ENCODE measurements around the gene NPM3.

NPM3 gene

GRCh38 chr10:101767600-101767945, 15.7 kb downstream of the NPM3 start:
- H3K9me3 ChIP-seq (ENCODE audit: low read length) = no peaks in the 10 kb centered on the region
- no peaks in the 10 kb centered on the region for H3K4me1 ChIP-seq (ENCODE audit: insufficient read depth, low read length)
- H2AFZ ChIP-seq (ENCODE audit: low read depth, low read length) = no peak overlapping the region
- H3K27me3 ChIP-seq (ENCODE audit: insufficient read depth, low read length) = peaks cover 90% of the 10 kb centered on the region
- H3K4me3 ChIP-seq (ENCODE audit: low read length) = no peak overlapping the region
- H3K36me3 ChIP-seq (ENCODE audit: insufficient read depth, low read length) = no peaks in the 10 kb centered on the region

GRCh38 chr10:101766753-101767599, 16.3 kb downstream of the NPM3 start:
- no peaks in the 10 kb centered on the region for H3K9me3 ChIP-seq (ENCODE audit: low read length)
- no peak overlapping the region for H3K4me3 ChIP-seq (ENCODE audit: low read length)
- no peaks in the 10 kb centered on the region for H3K4me1 ChIP-seq (ENCODE audit: insufficient read depth, low read length)
- no peaks in the 10 kb centered on the region for H3K36me3 ChIP-seq (ENCODE audit: insufficient read depth, low read length)
- H2AFZ ChIP-seq (ENCODE audit: low read depth, low read length) = no peak overlapping the region
- H3K27me3 ChIP-seq (ENCODE audit: insufficient read depth, low read length) = peaks cover 90% of the 10 kb centered on the region

DNA sequence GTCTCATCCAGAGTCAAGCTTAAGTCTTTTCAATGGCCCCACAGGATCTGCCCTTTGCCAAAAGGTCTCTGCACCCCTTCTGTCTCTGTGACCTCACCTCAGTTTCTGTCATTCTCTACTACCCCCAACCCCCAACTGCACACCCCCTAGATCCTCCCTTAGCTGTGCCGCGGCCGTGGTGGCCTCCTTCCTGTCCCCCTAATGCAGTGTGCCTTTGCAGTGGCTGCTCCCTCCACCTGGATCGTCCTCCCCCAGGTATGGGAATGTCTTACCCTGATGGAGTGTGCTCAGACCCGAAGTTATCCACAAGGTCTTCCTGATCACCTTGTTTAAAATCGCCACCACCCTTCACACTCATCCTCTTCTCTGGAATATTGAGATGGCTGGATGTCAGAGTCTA, 16.9 kb downstream of the NPM3 start:
- Histone ChIP-seq H3K36me3 (ENCODE audit: insufficient read depth, low read length) (no peaks in the 10 kb centered on the region), H3K4me1 (ENCODE audit: insufficient read depth, low read length) (no peaks in the 10 kb centered on the region), H3K27me3 (ENCODE audit: insufficient read depth, low read length) (peaks cover 90% of the 10 kb centered on the region)

DNA sequence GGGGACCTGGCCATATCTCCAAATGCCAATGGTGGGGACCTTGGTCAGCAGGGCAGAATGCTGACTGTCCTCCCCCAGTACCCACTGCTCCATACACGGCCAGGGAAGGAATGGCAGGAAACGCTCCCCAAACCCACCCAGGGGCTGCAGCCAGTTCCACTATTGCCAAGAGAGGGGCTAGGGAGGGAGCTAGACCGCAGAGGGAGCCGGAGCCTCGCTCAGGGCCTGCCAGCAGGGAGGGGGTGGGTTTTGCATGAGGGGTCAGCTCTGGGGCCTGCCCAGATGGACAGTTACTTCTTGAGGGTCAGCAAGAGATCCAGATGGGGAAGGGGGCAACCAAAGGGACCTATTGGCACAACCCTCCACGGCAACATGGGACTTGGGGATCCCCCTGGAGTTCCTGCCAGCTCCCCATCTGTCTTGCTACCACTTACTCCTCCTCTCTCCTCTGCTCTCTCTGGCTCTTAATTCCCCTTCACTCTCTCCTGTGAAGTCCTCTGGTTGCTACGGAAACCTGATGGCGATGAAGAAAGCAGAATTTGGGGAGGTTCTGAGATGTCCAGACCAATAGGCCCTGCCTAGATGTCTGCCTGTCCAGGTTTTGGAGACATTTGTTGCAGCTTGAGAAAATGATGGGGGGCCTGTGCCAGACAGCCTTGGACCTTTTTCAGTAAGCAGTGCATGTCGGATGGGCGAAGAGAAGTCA, 20.0 kb downstream of the NPM3 start:
- Histone ChIP-seq H3K27me3 (ENCODE audit: insufficient read depth, low read length) (peaks cover 93% of the 10 kb centered on the region), H2AFZ (ENCODE audit: low read depth, low read length) (no peak overlapping the region), H3K4me3 (ENCODE audit: low read length) (no peak overlapping the region), H3K9me3 (ENCODE audit: low read length) (no peaks in the 10 kb centered on the region), H3K4me1 (ENCODE audit: insufficient read depth, low read length) (no peaks in the 10 kb centered on the region), H3K36me3 (ENCODE audit: insufficient read depth, low read length) (no peaks in the 10 kb centered on the region)

More for the DNA sequence above, 16.9 kb downstream of the NPM3 start:
- Histone ChIP-seq H3K9me3 (ENCODE audit: low read length) (no peaks in the 10 kb centered on the region), H2AFZ (ENCODE audit: low read depth, low read length) (no peak overlapping the region), H3K4me3 (ENCODE audit: low read length) (no peak overlapping the region)

GRCh38 chr10:101762736-101763135, 20.5 kb downstream of the NPM3 start:
- H2AFZ ChIP-seq (ENCODE audit: low read depth, low read length) = no peak overlapping the region
- no peaks in the 10 kb centered on the region for H3K9me3 ChIP-seq (ENCODE audit: low read length)
- H3K4me1 ChIP-seq (ENCODE audit: insufficient read depth, low read length) = no peaks in the 10 kb centered on the region
- H3K4me3 ChIP-seq (ENCODE audit: low read length) = no peak overlapping the region
- peaks cover 93% of the 10 kb centered on the region for H3K27me3 ChIP-seq (ENCODE audit: insufficient read depth, low read length)
- H3K36me3 ChIP-seq (ENCODE audit: insufficient read depth, low read length) = no peaks in the 10 kb centered on the region

DNA sequence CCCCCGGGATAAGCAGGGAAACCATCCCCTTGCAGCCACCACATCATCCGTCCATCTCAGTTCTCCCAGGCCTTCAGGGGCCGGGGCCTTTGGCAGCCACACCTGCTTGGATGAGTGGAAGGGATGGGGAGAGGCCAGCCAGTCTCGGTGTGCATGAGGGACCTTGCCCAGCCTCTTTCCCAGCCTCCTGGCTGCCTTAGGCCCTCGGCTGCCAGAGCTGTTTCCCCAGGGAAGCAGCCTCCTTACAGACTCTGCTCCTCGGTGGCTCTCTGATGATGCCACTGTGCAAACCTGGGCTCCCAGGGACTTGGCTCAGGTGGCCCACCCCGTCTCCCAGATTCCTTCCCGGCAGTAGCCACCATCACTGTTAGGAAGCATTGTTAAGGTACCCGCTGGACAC, 22.0 kb downstream of the NPM3 start:
- Histone ChIP-seq H3K9me3 (ENCODE audit: low read length) (no peaks in the 10 kb centered on the region), H3K36me3 (ENCODE audit: insufficient read depth, low read length) (no peaks in the 10 kb centered on the region), H2AFZ (ENCODE audit: low read depth, low read length) (no peak overlapping the region), H3K27me3 (ENCODE audit: insufficient read depth, low read length) (peaks cover 90% of the 10 kb centered on the region), H3K4me1 (ENCODE audit: insufficient read depth, low read length) (no peaks in the 10 kb centered on the region), H3K4me3 (ENCODE audit: low read length) (no peak overlapping the region)

DNA sequence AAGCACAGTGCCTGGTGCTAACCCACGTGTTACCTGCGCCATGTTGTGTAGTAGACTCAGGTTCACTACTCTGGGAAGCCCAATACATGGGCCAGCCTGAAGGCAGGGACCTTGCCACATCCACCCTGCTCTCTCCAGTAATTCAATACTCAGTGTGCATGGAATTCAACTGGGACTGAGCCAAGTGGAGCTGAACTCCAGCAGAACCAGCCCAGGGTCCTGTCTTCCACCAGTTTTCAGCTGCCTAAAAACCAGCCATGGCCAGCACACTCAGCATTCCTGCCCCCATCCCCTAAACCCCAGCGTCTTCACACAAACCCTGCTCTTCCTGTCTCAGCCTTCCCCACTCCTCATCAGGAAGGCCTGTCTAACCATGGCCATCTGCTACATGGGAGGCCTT, 22.7 kb downstream of the NPM3 start:
- peaks cover 88% of the 10 kb centered on the region for H3K27me3 ChIP-seq (ENCODE audit: insufficient read depth, low read length)
- no peak overlapping the region for H2AFZ ChIP-seq (ENCODE audit: low read depth, low read length)
- H3K9me3 ChIP-seq (ENCODE audit: low read length) = no peaks in the 10 kb centered on the region
- H3K4me1 ChIP-seq (ENCODE audit: insufficient read depth, low read length) = no peaks in the 10 kb centered on the region
- no peak overlapping the region for H3K4me3 ChIP-seq (ENCODE audit: low read length)
- no peaks in the 10 kb centered on the region for H3K36me3 ChIP-seq (ENCODE audit: insufficient read depth, low read length)

- Histone ChIP-seq H3K9me3 (ENCODE audit: low read length) (no peaks in the 10 kb centered on the region), H3K4me3 (ENCODE audit: low read length) (no peak overlapping the region), H2AFZ (ENCODE audit: low read depth, low read length) (no peak overlapping the region), H3K36me3 (ENCODE audit: insufficient read depth, low read length) (no peaks in the 10 kb centered on the region), H3K27me3 (ENCODE audit: insufficient read depth, low read length) (peaks cover 85% of the 10 kb centered on the region), H3K4me1 (ENCODE audit: insufficient read depth, low read length) (no peaks in the 10 kb centered on the region)
These were observed 23.7 kb downstream of the NPM3 start for GRCh38 chr10:101759309-101760247.

DNA sequence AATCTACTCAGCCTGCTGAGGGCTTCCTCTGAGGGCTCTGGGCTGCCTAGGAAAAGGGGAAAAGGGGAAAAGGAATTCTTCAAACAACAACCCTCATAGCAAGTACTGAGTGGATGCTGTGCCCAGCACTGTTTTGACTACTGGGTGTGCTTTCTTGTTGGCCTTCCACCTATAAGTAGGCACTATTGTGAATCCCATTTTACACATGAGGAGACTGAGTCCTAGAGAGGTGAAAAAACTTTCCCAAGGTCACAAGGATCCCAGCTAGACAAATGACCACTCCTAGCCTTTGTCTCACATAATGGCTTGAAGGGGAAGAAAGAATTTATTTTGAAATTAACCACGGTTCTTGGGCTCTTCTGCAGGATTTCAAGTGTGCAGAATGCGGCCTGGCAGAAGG, 24.4 kb downstream of the NPM3 start:
- Histone ChIP-seq H3K27me3 (ENCODE audit: insufficient read depth, low read length) (peaks cover 90% of the 10 kb centered on the region), H3K4me3 (ENCODE audit: low read length) (no peak overlapping the region), H3K36me3 (ENCODE audit: insufficient read depth, low read length) (no peaks in the 10 kb centered on the region), H3K4me1 (ENCODE audit: insufficient read depth, low read length) (no peaks in the 10 kb centered on the region), H3K9me3 (ENCODE audit: low read length) (no peaks in the 10 kb centered on the region), H2AFZ (ENCODE audit: low read depth, low read length) (no peak overlapping the region)

DNA sequence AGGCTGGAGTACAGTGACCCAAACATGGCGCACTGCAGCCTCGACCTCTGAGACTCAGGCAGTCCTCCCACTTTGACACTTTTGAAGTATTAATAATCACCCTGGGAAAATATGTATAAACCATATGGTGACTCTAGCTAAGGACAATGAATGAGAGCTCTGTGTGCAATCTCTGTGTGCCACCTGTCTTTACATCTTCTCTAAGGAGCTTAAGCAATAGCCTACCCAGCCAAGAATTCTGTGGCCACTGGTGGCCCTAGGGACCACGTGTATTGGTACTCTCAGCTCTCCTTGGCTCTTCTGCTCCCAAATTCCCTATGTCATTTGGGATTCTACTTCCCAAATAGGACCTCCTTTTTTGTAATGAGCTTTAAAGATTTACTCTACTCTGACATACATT, 31.0 kb downstream of the NPM3 start:
- peaks cover 12% of the 10 kb centered on the region for H3K4me1 ChIP-seq (ENCODE audit: insufficient read depth, low read length)
- H3K36me3 ChIP-seq (ENCODE audit: insufficient read depth, low read length) = no peaks in the 10 kb centered on the region
- no peak overlapping the region for H3K4me3 ChIP-seq (ENCODE audit: low read length)
- H3K9me3 ChIP-seq (ENCODE audit: low read length) = peaks cover 2% of the 10 kb centered on the region
- no peak overlapping the region for H2AFZ ChIP-seq (ENCODE audit: low read depth, low read length)
- H3K27me3 ChIP-seq (ENCODE audit: insufficient read depth, low read length) = peaks cover 45% of the 10 kb centered on the region

DNA sequence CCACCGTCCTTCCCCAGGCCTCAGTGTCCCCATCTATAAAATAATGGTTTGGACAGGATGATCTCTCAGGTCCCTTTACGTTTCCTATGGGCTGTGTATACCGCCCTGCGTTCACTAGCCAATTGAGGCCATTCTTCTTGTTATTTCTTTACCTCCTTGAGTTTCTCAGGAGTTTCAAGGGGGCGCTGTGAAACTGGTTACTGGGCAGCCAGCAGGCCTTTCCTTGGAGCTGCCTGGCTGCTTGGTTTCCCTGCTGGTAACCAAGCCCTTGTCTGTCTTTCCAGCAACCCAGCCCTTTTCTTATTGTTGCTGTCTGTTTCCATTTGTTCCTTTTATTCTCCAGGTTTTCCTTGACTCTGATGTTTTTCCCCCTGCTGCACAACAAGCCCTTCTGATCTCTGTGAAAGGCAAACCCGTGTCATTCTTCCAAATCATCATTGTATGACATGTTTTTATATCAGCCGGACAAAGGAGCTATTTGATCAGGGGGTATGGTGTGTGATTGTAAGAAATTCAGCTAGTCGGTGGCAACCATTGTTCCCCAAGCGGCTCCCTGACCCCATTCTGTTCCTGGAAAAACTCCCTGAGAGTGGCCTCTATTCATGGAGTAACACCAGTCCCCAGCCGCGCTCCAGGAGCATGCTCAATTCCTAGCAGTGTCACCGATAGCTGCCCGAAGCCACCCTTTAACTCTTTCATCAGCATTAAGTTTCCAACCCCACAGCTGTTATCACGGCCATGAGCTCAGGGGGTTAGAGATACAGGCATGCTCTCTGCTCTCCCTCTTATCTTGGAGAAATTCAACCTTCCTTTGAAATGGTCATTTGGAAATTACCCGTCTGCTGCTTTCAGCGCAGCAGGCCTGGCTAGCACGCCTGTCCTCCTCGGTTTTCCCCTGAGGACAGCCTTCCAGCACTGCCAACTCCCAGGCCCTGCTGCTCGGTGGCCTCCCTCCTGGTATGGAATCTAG, 33.9 kb downstream of the NPM3 start:
- H3K4me3 ChIP-seq (ENCODE audit: low read length) = no peak overlapping the region

DNA sequence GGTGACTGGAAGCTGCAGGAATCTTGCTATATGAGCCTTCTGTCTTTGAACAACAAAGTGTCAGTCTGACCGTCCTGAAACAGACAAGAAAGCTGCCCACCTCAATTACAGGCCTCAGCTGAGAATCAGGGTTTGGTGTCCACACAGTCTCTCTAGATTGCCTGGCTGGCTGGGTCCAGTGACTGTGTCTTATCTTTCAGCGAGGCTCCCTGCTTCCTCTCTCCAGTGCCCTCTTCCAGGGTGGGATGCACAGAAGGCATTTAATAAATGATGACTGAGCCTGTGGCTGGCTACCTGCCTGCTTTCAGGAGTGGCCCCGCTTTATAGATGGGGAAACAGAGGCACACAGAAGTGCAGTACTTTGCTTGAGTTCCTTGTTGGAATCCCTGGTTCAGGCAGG, 34.8 kb downstream of the NPM3 start:
- H2AFZ ChIP-seq (ENCODE audit: low read depth, low read length) = no peak overlapping the region
- no peak overlapping the region for H3K4me3 ChIP-seq (ENCODE audit: low read length)
- peaks cover 2% of the 10 kb centered on the region for H3K9me3 ChIP-seq (ENCODE audit: low read length)
- peaks cover 45% of the 10 kb centered on the region for H3K27me3 ChIP-seq (ENCODE audit: insufficient read depth, low read length)
- no peaks in the 10 kb centered on the region for H3K36me3 ChIP-seq (ENCODE audit: insufficient read depth, low read length)
- peaks cover 12% of the 10 kb centered on the region for H3K4me1 ChIP-seq (ENCODE audit: insufficient read depth, low read length)

More for the DNA sequence above, 33.9 kb downstream of the NPM3 start:
- H2AFZ ChIP-seq (ENCODE audit: low read depth, low read length) = no peak overlapping the region
- H3K36me3 ChIP-seq (ENCODE audit: insufficient read depth, low read length) = no peaks in the 10 kb centered on the region
- peaks cover 12% of the 10 kb centered on the region for H3K4me1 ChIP-seq (ENCODE audit: insufficient read depth, low read length)
- H3K27me3 ChIP-seq (ENCODE audit: insufficient read depth, low read length) = peaks cover 48% of the 10 kb centered on the region
- peaks cover 2% of the 10 kb centered on the region for H3K9me3 ChIP-seq (ENCODE audit: low read length)
